Peyer's patch (tissue), 4 donors: ENCODE measurements around the gene MBD4.

Experiments used
- POLR2A ChIP-seq, 2 donors: fragments of 450-650 bp; IDR thresholded peaks; one replicate each; pipeline ENCODE4 v1.5.1; 2017; ENCODE audit warnings: antibody characterized with exemption in 2 of 2, mild to moderate bottlenecking in 2 of 2, moderate library complexity in 2 of 2
- TF ChIP-seq, protein P1 (sequence below), 6 experiments: fragments of 450-650 bp in 4 of 6; fragments of 200-600 bp in 2 of 6; sonication (generic) in 1 of 6; IDR thresholded peaks; one replicate each; pipeline ENCODE4 v1.5.1; 2017 to 2019; ENCODE audit warnings: antibody characterized with exemption in 6 of 6, mild to moderate bottlenecking in 3 of 6, moderate library complexity in 1 of 6

DNA sequence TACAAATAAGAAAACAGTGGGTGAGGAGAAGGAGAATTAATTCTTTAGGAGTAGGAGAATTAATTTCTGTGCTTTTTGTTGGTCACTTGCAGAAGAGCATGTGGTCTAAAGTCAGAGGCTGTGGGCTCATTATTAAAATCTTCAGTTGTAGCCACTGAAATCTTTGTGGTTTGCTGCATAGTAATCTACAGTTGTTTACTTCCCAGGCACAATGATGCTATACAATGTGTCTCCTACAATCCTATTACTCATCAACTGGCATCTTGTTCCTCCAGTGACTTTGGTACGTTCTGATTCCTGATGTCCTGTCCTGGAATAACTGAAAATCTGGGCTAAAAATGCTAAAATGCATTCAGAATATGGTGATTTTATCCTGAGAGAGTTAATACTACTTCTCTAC, 21.3 kb upstream of the MBD4 start:
- TF ChIP-seq, protein P1, sequence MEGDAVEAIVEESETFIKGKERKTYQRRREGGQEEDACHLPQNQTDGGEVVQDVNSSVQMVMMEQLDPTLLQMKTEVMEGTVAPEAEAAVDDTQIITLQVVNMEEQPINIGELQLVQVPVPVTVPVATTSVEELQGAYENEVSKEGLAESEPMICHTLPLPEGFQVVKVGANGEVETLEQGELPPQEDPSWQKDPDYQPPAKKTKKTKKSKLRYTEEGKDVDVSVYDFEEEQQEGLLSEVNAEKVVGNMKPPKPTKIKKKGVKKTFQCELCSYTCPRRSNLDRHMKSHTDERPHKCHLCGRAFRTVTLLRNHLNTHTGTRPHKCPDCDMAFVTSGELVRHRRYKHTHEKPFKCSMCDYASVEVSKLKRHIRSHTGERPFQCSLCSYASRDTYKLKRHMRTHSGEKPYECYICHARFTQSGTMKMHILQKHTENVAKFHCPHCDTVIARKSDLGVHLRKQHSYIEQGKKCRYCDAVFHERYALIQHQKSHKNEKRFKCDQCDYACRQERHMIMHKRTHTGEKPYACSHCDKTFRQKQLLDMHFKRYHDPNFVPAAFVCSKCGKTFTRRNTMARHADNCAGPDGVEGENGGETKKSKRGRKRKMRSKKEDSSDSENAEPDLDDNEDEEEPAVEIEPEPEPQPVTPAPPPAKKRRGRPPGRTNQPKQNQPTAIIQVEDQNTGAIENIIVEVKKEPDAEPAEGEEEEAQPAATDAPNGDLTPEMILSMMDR (IDR thresholded peaks at IDR 0.05) = no peak
- no peak for TF ChIP-seq POLR2A (IDR thresholded peaks at IDR 0.05)
